Upper lobe of left lung (tissue), 4 donors: Measurements from ENCODE around the gene TMEM39B.

Source experiments
- CTCF ChIP-seq, 6 experiments: fragments of 450-650 bp in 4 of 6; fragments of 200-600 bp in 2 of 6; sonication (generic) in 2 of 6; IDR thresholded peaks; one replicate each; pipeline ENCODE4 v1.5.1; 2016 to 2019; ENCODE audit warnings: antibody characterized with exemption in 6 of 6
- EP300 ChIP-seq, 4 donors: sonication (generic); formaldehyde crosslinking; IDR thresholded peaks; one replicate each; pipeline ENCODE4 v1.5.1; 2017; ENCODE audit warnings: antibody characterized with exemption in 4 of 4, control low read depth in 2 of 4
- POLR2A ChIP-seq, 4 donors: fragments of 450-650 bp; IDR thresholded peaks; one replicate each; pipeline ENCODE4 v1.5.1; 2016 to 2017; ENCODE audit warnings: antibody characterized with exemption in 4 of 4, mild to moderate bottlenecking in 2 of 4
- POLR2AphosphoS5 ChIP-seq, 2 donors: sonication (generic); formaldehyde crosslinking; IDR thresholded peaks; one replicate each; pipeline ENCODE4 v1.5.1; 2017; ENCODE audit warnings: antibody characterized with exemption in 2 of 2

DNA sequence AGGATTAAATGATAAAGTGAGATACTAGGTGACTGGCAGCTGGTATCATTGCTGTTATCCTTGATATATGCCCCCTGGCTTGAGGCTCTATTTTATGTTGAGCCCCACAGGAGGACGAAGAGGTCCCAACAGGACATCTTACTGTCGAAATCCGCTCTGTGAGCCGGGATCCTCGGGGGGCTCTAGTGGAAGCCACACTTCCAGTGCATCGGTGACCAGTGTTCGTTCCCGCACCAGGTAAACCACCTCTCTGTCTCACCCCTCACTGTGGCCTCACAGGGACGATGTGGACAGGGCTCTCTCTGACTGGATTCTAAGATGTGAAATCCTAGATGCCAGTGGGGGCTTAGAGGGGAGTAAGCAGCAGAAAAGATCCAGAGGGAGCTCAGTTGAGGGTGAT, 2.1 kb downstream of the TMEM39B start:
- TF ChIP-seq POLR2AphosphoS5 (IDR thresholded peaks at IDR 0.05): no peak
- TF ChIP-seq CTCF (IDR thresholded peaks at IDR 0.05): no peak
- no peak for TF ChIP-seq EP300 (IDR thresholded peaks at IDR 0.05)
- TF ChIP-seq POLR2A (IDR thresholded peaks at IDR 0.05): no peak
